SK-N-MC (cell line): ENCODE measurements around the gene AQP5.

Experiments
- EZH2 ChIP-seq: fragments of 200-600 bp; sonication (generic); IDR thresholded peaks from one replicate; pipeline ENCODE4 v1.6.1; 2017; ENCODE audit warnings: antibody characterized with exemption
- FOXP2 ChIP-seq: optimal IDR thresholded peaks from 2 replicates; pipeline ENCODE3; 2011; ENCODE audit warnings: mild to moderate bottlenecking, moderate library complexity; ENCODE audit not compliant: insufficient read depth; ENCODE audit errors: extremely low read length, control extremely low read depth
- POLR2AphosphoS5 ChIP-seq: IDR thresholded peaks from 2 replicates; pipeline ENCODE4 v1.6.1; 2012; ENCODE audit warnings: mild to moderate bottlenecking, low read depth, low read length, borderline replicate concordance

GRCh38 chr12:49959685-49960473 is 1.8 kb upstream of the AQP5 start:
- TF ChIP-seq EZH2 (no peak), FOXP2 (no peak), POLR2AphosphoS5 (no peak)
